Motor neuron (in vitro differentiated cells): Measurements from ENCODE around the gene SMARCA5. TPM values are rescaled to one million over a fixed set of nuclear protein-coding genes. Genes with fewer than 3 reads are reported as not detected.
"Not testable (repeated sequence)": the region's sequence is repeated elsewhere in the genome, so short reads cannot be mapped to it uniquely, and the experiment has no call there.

Experiments used
- ATAC-seq, 8 experiments: fragments of 200-7000 bp; cut with Tn5 transposase; replicated peaks in 6 of 8; 2 replicates each; pipeline ENCODE4 v1.8.0; 2021; ENCODE audit warnings: mild to moderate bottlenecking in 8 of 8, moderate library complexity in 8 of 8
- H3K27ac ChIP-seq, 2 donors: fragments of 250-450 bp; sonication (Bioruptor Pico); 2 replicates each; pipeline ENCODE4 v1.9.0; 2021; ENCODE audit warnings: antibody characterized with exemption in 2 of 2, mild to moderate bottlenecking in 2 of 2, moderate library complexity in 1 of 2
- H3K4me1 ChIP-seq, 2 donors: fragments of 250-450 bp; sonication (Bioruptor Pico); replicated peaks in 1 of 2; 2 replicates each; pipeline ENCODE4 v1.6.1; 2021; ENCODE audit warnings: antibody characterized with exemption in 2 of 2, mild to moderate bottlenecking in 2 of 2, moderate library complexity in 1 of 2
- H3K4me3 ChIP-seq, 5 donors: fragments of 250-450 bp; sonication (Bioruptor Pico); 2 replicates each; pipeline ENCODE4 v1.9.0; 2021; ENCODE audit warnings: antibody characterized with exemption in 5 of 5, mild to moderate bottlenecking in 5 of 5, moderate library complexity in 4 of 5
- WGBS, 10 experiments: fragments of 450-650 bp; shearing (Covaris generic); methylation state at CpG; one replicate each; pipeline ENCODE4 v1.0.0; 2022; 5-methylcytosine and 5-hydroxymethylcytosine counted together
- in situ Hi-C, 9 experiments: fragments of 400-800 bp; cut with MboI; loops; one replicate each; pipeline ENCODE4 v1.15.0; 2021; ENCODE audit warnings: low sequenced_read_pairs in 9 of 9, low pct_unique_long_range_greater_than_20kb in 2 of 9; ENCODE audit not compliant: unreplicated experiment in 9 of 9
- total RNA-seq, 8 experiments: library from RNA; unstranded; fragments of 300-600 nt; gene quantifications; 2 replicates each; pipeline versions ENCODE4 v1.2.3 to v1.2.4, GENCODE V29; 2022

The SMARCA5 gene
- total RNA-seq, 8 experiments from 2014 or later, result 47.2 to 101 (median 67.9) TPM

GRCh38 chr4:143511906-143512305 is 1.6 kb upstream of the SMARCA5 start:
- Histone ChIP-seq H3K4me3 (no peak overlapping the region), H3K27ac (no peak overlapping the region), H3K4me1 (peaks cover 9 to 14% of the 10 kb centered on the region in 2 donors)
- no peak for ATAC-seq
- 84 to 100% (median 92%) methylated on average over 1 to 6 of the region's 7 CpGs; no CpG with 5 or more reads in 4 of the 10 experiments for WGBS, 10 experiments
- in situ Hi-C loops, result no loop called here

GRCh38 chr4:143512978-143513313 is 556 bp upstream of the SMARCA5 start:
- H3K4me3 ChIP-seq, result peak overlapping the region; percentile 69 to 95 (median 84)
- 0 to 4% (median 0%) methylated on average over 1 to 15 of the region's 18 CpGs; no CpG with 5 or more reads in 3 of the 10 experiments for WGBS, 10 experiments
- peak overlapping the region; percentile 93 to 98 for H3K27ac ChIP-seq
- H3K4me1 ChIP-seq, result peaks cover 9 to 19% of the 10 kb centered on the region in 2 donors
- ATAC-seq, result peak; percentile 32 to 52 (median 44)
- in situ Hi-C loops, result no loop called here

GRCh38 chr4:143514169-143514495 is 630 bp downstream of the SMARCA5 start:
- no peak for ATAC-seq
- in situ Hi-C loops, result no loop called here
- H3K4me3 ChIP-seq, result peak overlapping the region; percentile 69 to 95 (median 84)
- H3K4me1 ChIP-seq, result peaks cover 9 to 23% of the 10 kb centered on the region in 2 donors
- peak overlapping the region; percentile 93 to 98 for H3K27ac ChIP-seq
- 0 to 7% (median 0%) methylated on average over 1 to 13 of the region's 13 CpGs; no CpG with 5 or more reads in 1 of the 10 experiments for WGBS, 10 experiments

- Histone ChIP-seq H3K4me3 (peak overlapping the region; percentile 69 to 95 (median 84)), H3K27ac (peak overlapping the region; percentile 93 to 98), H3K4me1 (peaks cover 13 to 24% of the 10 kb centered on the region in 2 donors)
- WGBS, 10 experiments, result 0 to 3% (median 0%) methylated on average over 2 to 7 of the region's 18 CpGs; no CpG with 5 or more reads in 3 of the 10 experiments
- peak; percentile 7 to 48 (median 32) for ATAC-seq
- in situ Hi-C loops, result no loop called here
These were observed 995 bp downstream of the SMARCA5 start for GRCh38 chr4:143514497-143514896.

GRCh38 chr4:143514901-143515300 is 1.4 kb downstream of the SMARCA5 start:
- ATAC-seq, result peak in 2 of 8 experiments; percentile 0 to 1
- WGBS, 10 experiments, result 0 to 33% (median 3%) methylated on average over 1 to 5 of the region's 5 CpGs; no CpG with 5 or more reads in 1 of the 10 experiments
- Histone ChIP-seq H3K4me3 (peak overlapping the region; percentile 69 to 95 (median 84)), H3K27ac (peak overlapping the region in 1 of 2 donors; percentile 98), H3K4me1 (peaks cover 17 to 28% of the 10 kb centered on the region in 2 donors)
- in situ Hi-C loops, result no loop called here

- H3K4me3 ChIP-seq, result peak overlapping the region; percentile 69 to 95 (median 84)
- no peak overlapping the region for H3K27ac ChIP-seq
- no peak for ATAC-seq
- peaks cover 17 to 32% of the 10 kb centered on the region in 2 donors for H3K4me1 ChIP-seq
- in situ Hi-C loops, result no loop called here
These were observed 2.4 kb downstream of the SMARCA5 start for GRCh38 chr4:143515905-143516304.

- 56 to 100% (median 92%) methylated on average over 1 to 2 of the region's 2 CpGs; no CpG with 5 or more reads in 1 of the 10 experiments for WGBS, 10 experiments
- no peak overlapping the region for H3K4me3 ChIP-seq
- no peak for ATAC-seq
- H3K27ac ChIP-seq, result no peak overlapping the region
- peaks cover 17 to 30% of the 10 kb centered on the region in 2 donors for H3K4me1 ChIP-seq
- in situ Hi-C loops, result no loop called here
These were observed 4.3 kb downstream of the SMARCA5 start for GRCh38 chr4:143517764-143518163.

GRCh38 chr4:143524211-143524610 is 10.7 kb downstream of the SMARCA5 start:
- 86 to 100% (median 100%) methylated on average over 1 to 4 of the region's 4 CpGs; no CpG with 5 or more reads in 1 of the 10 experiments for WGBS, 10 experiments
- H3K4me3 ChIP-seq, result no peak overlapping the region
- peaks cover 7 to 9% of the 10 kb centered on the region in 2 donors for H3K4me1 ChIP-seq
- in situ Hi-C loops, result no loop called here
- no peak for ATAC-seq
- H3K27ac ChIP-seq, result no peak overlapping the region

- H3K4me1 ChIP-seq, in situ Hi-C loops, H3K27ac ChIP-seq, ATAC-seq, H3K4me3 ChIP-seq: not testable (repeated sequence)
- WGBS, 10 experiments, result 78 to 100% (median 88%) methylated on average over 1 to 4 of the region's 4 CpGs; no CpG with 5 or more reads in 2 of the 10 experiments
These were observed 14.5 kb downstream of the SMARCA5 start for GRCh38 chr4:143528046-143528445.

GRCh38 chr4:143531380-143531779 is 17.9 kb downstream of the SMARCA5 start:
- peak in 4 of 8 experiments; percentile 19 to 59 (median 30) for ATAC-seq
- Histone ChIP-seq H3K27ac (no peak overlapping the region), H3K4me3 (no peak overlapping the region), H3K4me1 (no peaks in the 10 kb centered on the region)
- in situ Hi-C loops, result no loop called here
- 10 to 71% (median 43%) methylated on average over 1 of the region's 1 CpG; no CpG with 5 or more reads in 6 of the 10 experiments for WGBS, 10 experiments

GRCh38 chr4:143531788-143532491 is 18.4 kb downstream of the SMARCA5 start:
- H3K4me3 ChIP-seq, result no peak overlapping the region
- in situ Hi-C loops, result no loop called here
- no peak for ATAC-seq
- no peak overlapping the region for H3K27ac ChIP-seq
- WGBS, 10 experiments, result 79 to 100% (median 100%) methylated on average over 1 to 2 of the region's 2 CpGs
- H3K4me1 ChIP-seq, result no peaks in the 10 kb centered on the region

- no peak for ATAC-seq
- 93 to 100% (median 100%) methylated on average over 1 to 4 of the region's 4 CpGs; no CpG with 5 or more reads in 2 of the 10 experiments for WGBS, 10 experiments
- Histone ChIP-seq H3K4me1 (no peaks in the 10 kb centered on the region), H3K27ac (no peak overlapping the region), H3K4me3 (no peak overlapping the region)
- in situ Hi-C loops, result no loop called here
These were observed 25.6 kb downstream of the SMARCA5 start for GRCh38 chr4:143538979-143539669.

- no peak overlapping the region for H3K4me3 ChIP-seq
- in situ Hi-C loops, result no loop called here
- 90 to 100% (median 100%) methylated on average over 1 to 3 of the region's 3 CpGs; no CpG with 5 or more reads in 3 of the 10 experiments for WGBS, 10 experiments
- ATAC-seq, result no peak
- no peaks in the 10 kb centered on the region for H3K4me1 ChIP-seq
- H3K27ac ChIP-seq, result no peak overlapping the region
These were observed 26.1 kb downstream of the SMARCA5 start for GRCh38 chr4:143539670-143540023.
